ENCODE results near the gene POM121C.

Gene POM121C

DNA sequence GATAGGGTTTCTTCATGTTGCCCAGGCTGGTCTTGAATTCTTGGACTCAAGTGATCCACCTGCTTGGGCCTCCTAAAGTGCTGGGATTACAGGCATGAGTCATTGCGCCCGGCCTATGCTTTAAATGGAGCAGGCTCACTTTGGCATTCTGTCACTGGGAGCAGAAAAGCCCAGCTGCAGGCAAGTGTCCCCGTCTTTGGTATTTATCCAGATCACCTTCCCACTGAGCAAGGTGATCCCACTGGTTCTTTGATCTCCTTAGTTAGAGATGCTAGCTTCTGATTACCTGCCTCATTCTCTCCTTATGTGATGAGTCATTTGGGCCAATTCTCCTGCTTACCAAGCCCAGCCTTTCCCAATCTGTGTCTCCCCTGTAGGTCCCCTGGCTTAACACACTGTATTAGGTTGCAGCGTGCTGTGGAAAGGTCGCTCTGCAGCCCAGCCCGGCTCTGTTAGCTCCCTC, 45.3 kb upstream of the POM121C start (continued):
- no peak for TF ChIP-seq ZNF16 (tag by site-specific recombination; IDR thresholded peaks at IDR 0.05; ENCODE audit: low read depth)
- TF ChIP-seq, protein P1, sequence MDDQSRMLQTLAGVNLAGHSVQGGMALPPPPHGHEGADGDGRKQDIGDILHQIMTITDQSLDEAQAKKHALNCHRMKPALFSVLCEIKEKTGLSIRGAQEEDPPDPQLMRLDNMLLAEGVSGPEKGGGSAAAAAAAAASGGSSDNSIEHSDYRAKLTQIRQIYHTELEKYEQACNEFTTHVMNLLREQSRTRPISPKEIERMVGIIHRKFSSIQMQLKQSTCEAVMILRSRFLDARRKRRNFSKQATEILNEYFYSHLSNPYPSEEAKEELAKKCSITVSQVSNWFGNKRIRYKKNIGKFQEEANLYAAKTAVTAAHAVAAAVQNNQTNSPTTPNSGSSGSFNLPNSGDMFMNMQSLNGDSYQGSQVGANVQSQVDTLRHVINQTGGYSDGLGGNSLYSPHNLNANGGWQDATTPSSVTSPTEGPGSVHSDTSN (CRISPR knock-in tag; IDR thresholded peaks at IDR 0.05) = no peak
- TF ChIP-seq, protein P2, sequence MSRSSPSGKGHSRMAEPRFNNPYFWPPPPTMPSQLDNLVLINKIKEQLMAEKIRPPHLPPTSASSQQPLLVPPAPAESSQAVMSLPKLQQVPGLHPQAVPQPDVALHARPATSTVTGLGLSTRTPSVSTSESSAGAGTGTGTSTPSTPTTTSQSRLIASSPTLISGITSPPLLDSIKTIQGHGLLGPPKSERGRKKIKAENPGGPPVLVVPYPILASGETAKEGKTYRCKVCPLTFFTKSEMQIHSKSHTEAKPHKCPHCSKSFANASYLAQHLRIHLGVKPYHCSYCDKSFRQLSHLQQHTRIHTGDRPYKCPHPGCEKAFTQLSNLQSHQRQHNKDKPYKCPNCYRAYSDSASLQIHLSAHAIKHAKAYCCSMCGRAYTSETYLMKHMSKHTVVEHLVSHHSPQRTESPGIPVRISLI (tag by site-specific recombination; IDR thresholded peaks at IDR 0.05) = no peak
- TF ChIP-seq, protein P3, sequence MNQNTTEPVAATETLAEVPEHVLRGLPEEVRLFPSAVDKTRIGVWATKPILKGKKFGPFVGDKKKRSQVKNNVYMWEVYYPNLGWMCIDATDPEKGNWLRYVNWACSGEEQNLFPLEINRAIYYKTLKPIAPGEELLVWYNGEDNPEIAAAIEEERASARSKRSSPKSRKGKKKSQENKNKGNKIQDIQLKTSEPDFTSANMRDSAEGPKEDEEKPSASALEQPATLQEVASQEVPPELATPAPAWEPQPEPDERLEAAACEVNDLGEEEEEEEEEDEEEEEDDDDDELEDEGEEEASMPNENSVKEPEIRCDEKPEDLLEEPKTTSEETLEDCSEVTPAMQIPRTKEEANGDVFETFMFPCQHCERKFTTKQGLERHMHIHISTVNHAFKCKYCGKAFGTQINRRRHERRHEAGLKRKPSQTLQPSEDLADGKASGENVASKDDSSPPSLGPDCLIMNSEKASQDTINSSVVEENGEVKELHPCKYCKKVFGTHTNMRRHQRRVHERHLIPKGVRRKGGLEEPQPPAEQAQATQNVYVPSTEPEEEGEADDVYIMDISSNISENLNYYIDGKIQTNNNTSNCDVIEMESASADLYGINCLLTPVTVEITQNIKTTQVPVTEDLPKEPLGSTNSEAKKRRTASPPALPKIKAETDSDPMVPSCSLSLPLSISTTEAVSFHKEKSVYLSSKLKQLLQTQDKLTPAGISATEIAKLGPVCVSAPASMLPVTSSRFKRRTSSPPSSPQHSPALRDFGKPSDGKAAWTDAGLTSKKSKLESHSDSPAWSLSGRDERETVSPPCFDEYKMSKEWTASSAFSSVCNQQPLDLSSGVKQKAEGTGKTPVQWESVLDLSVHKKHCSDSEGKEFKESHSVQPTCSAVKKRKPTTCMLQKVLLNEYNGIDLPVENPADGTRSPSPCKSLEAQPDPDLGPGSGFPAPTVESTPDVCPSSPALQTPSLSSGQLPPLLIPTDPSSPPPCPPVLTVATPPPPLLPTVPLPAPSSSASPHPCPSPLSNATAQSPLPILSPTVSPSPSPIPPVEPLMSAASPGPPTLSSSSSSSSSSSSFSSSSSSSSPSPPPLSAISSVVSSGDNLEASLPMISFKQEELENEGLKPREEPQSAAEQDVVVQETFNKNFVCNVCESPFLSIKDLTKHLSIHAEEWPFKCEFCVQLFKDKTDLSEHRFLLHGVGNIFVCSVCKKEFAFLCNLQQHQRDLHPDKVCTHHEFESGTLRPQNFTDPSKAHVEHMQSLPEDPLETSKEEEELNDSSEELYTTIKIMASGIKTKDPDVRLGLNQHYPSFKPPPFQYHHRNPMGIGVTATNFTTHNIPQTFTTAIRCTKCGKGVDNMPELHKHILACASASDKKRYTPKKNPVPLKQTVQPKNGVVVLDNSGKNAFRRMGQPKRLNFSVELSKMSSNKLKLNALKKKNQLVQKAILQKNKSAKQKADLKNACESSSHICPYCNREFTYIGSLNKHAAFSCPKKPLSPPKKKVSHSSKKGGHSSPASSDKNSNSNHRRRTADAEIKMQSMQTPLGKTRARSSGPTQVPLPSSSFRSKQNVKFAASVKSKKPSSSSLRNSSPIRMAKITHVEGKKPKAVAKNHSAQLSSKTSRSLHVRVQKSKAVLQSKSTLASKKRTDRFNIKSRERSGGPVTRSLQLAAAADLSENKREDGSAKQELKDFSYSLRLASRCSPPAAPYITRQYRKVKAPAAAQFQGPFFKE (tag by site-specific recombination; IDR thresholded peaks at IDR 0.05; ENCODE audit: borderline replicate concordance) = no peak
- no peak for TF ChIP-seq ZNF239 (tag by site-specific recombination; IDR thresholded peaks at IDR 0.05)
- peak; percentile 38; the same call in 1 of the 2 replicates for TF ChIP-seq SP7 (tag by site-specific recombination; IDR thresholded peaks at IDR 0.05)
- TF ChIP-seq ZBTB17 (tag by site-specific recombination; IDR thresholded peaks at IDR 0.05) = peak; percentile 75
- TF ChIP-seq, protein P4, sequence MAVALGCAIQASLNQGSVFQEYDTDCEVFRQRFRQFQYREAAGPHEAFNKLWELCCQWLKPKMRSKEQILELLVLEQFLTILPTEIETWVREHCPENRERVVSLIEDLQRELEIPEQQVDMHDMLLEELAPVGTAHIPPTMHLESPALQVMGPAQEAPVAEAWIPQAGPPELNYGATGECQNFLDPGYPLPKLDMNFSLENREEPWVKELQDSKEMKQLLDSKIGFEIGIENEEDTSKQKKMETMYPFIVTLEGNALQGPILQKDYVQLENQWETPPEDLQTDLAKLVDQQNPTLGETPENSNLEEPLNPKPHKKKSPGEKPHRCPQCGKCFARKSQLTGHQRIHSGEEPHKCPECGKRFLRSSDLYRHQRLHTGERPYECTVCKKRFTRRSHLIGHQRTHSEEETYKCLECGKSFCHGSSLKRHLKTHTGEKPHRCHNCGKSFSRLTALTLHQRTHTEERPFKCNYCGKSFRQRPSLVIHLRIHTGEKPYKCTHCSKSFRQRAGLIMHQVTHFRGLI (tag by site-specific recombination; IDR thresholded peaks at IDR 0.05) = peak; percentile 84
- TF ChIP-seq, protein P5, sequence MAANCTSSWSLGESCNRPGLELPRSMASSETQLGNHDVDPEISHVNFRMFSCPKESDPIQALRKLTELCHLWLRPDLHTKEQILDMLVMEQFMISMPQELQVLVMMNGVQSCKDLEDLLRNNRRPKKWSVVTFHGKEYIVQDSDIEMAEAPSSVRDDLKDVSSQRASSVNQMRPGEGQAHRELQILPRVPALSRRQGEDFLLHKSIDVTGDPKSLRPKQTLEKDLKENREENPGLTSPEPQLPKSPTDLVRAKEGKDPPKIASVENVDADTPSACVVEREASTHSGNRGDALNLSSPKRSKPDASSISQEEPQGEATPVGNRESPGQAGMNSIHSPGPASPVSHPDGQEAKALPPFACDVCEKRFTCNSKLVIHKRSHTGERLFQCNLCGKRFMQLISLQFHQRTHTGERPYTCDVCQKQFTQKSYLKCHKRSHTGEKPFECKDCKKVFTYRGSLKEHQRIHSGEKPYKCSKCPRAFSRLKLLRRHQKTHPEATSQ (tag by site-specific recombination; IDR thresholded peaks at IDR 0.05) = no peak
- peak; percentile 17; the same call in 1 of the 2 replicates for TF ChIP-seq ZNF394 (tag by site-specific recombination; IDR thresholded peaks at IDR 0.05; ENCODE audit: borderline replicate concordance)
- TF ChIP-seq ZNF274 (IDR thresholded peaks at IDR 0.05; ENCODE audit: low read length) = no peak
- no peak for TF ChIP-seq ZNF274 (tag by site-specific recombination; IDR thresholded peaks at IDR 0.05; ENCODE audit: borderline replicate concordance)
- TF ChIP-seq ZNF354C (tag by site-specific recombination; IDR thresholded peaks at IDR 0.05; ENCODE audit: borderline replicate concordance, low read depth) = no peak
- no peak for TF ChIP-seq ZNF324 (tag by site-specific recombination; IDR thresholded peaks at IDR 0.05)
- no peak for TF ChIP-seq YY1 (tag by site-specific recombination; IDR thresholded peaks at IDR 0.05)
- peak; percentile 48; the same call in 1 of the 2 replicates for TF ChIP-seq PRDM1 (tag by site-specific recombination; IDR thresholded peaks at IDR 0.05)
- TF ChIP-seq ZNF335 (tag by site-specific recombination; conservative IDR thresholded peaks at IDR 0.05) = peak; percentile 64; the same call in 1 of the 2 replicates
- no peak for TF ChIP-seq ZNF146 (tag by site-specific recombination; IDR thresholded peaks at IDR 0.05)
- no peak for TF ChIP-seq ZNF555 (tag by site-specific recombination; conservative IDR thresholded peaks at IDR 0.05)
- TF ChIP-seq, protein P6, sequence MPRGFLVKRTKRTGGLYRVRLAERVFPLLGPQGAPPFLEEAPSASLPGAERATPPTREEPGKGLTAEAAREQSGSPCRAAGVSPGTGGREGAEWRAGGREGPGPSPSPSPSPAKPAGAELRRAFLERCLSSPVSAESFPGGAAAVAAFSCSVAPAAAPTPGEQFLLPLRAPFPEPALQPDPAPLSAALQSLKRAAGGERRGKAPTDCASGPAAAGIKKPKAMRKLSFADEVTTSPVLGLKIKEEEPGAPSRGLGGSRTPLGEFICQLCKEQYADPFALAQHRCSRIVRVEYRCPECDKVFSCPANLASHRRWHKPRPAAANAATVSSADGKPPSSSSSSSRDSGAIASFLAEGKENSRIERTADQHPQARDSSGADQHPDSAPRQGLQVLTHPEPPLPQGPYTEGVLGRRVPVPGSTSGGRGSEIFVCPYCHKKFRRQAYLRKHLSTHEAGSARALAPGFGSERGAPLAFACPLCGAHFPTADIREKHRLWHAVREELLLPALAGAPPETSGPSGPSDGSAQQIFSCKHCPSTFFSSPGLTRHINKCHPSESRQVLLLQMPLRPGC (tag by site-specific recombination; IDR thresholded peaks at IDR 0.05) = no peak
- TF ChIP-seq KLF7 (tag by site-specific recombination; IDR thresholded peaks at IDR 0.05; ENCODE audit: borderline replicate concordance) = no peak
- TF ChIP-seq KLF8 (tag by site-specific recombination; IDR thresholded peaks at IDR 0.05) = peak; percentile 51
- TF ChIP-seq ZNF211 (tag by site-specific recombination; IDR thresholded peaks at IDR 0.05; ENCODE audit: low read depth) = no peak
- TF ChIP-seq ZNF843 (tag by site-specific recombination; IDR thresholded peaks at IDR 0.05) = no peak
- TF ChIP-seq ZNF776 (tag by site-specific recombination; IDR thresholded peaks at IDR 0.05; ENCODE audit: borderline replicate concordance) = no peak
- TF ChIP-seq ZNF266 (tag by site-specific recombination; IDR thresholded peaks at IDR 0.05; ENCODE audit: low read depth) = no peak
- no peak for TF ChIP-seq ZNF24 (tag by site-specific recombination; IDR thresholded peaks at IDR 0.05)
- no peak for TF ChIP-seq ZNF202 (tag by site-specific recombination; IDR thresholded peaks at IDR 0.05; ENCODE audit: borderline replicate concordance)

Data from HEK293 (cell line).